HG03095 (cell line): ENCODE data around the gene GNL2.
A peak's percentile ranks its signal among the peaks of the same experiment; 100 is the strongest.

Experiments used
- ATAC-seq: cut with Tn5 transposase; IDR thresholded peaks from one replicate; pipeline ENCODE4 v1.9.1; 2021; ENCODE audit warnings: moderate library complexity; ENCODE audit not compliant: unreplicated experiment

The GNL2 gene

DNA sequence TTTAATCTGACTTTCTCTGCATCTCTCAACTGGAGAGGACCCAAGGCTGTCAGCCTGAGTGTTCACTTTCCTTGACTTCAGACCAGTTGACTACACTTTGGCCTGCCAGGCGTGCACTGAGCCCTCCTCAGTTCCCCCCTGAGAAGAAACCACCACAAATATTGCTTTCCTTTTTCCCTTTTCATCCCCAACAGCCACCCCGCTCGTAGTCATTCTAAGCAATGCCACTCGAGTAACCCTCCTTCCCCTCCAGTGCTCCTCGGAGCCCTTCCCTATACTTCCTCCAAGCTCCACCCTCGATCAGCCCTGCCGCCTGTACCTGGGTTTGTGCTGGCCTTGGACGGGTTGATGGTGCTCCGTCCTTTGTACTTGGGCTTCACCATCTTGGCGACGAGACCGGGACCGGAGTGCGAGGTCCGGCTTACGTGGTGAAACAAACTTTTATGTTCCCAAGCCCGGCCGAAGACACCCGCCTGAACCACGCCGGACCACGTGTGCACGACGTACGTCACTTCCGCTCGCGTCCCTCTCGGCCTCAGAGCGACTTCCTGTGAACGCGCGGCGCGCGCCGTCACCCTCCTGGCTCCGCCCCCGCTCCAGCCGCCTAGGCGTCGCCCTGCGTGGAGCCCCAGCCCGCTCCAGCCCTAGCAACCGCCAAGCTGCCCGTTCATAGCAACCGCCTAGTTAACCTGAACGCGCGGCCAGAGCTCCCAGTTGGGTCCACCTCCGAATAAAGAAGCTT, at the start of gene GNL2:
Gene GNL2, minus strand, starts transcription at position 498 of the 742 bp plus-strand sequence. Its CDS starts 115 bp downstream, at position 383.
- peak; percentile 98 for ATAC-seq

DNA sequence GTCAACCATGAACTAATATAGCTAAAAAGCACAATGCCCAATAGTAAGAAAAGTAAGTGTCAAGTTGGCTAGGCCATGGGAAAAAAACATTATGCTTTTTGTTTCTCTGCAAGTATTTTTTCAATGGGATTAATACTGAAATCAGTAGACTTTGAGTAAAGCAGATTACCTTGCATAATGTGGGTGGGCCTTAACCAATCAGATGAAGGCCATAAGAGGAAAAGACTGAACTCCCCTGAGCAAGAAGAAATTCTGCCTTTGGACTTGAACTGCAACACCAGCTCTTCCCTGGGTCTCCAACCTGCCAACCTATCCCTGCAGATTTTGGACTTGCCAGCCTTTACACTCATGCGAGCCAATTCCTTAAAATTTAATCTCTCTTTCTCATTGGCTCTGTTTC, 45.3 kb upstream of the GNL2 start:
- no peak for ATAC-seq

DNA sequence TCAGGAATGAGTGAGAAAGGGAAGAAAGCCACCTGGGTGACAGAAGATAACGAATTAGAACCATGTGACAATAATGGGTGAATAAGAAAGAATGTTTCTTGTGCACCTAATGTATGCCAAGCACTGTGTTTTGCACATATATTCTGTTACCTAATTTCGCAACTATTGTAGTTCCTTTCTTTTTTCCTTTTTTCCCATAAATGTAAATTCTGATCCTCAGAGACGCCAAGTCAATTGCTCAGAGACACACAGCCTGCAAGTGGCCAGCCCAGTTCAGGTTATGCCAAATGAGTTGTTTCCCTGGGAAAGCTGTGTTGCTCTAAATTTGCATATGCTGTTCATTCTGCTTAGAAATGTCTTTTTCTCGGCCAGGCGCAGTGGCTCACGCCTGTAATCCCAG, 40.7 kb upstream of the GNL2 start:
- ATAC-seq, result no peak

DNA sequence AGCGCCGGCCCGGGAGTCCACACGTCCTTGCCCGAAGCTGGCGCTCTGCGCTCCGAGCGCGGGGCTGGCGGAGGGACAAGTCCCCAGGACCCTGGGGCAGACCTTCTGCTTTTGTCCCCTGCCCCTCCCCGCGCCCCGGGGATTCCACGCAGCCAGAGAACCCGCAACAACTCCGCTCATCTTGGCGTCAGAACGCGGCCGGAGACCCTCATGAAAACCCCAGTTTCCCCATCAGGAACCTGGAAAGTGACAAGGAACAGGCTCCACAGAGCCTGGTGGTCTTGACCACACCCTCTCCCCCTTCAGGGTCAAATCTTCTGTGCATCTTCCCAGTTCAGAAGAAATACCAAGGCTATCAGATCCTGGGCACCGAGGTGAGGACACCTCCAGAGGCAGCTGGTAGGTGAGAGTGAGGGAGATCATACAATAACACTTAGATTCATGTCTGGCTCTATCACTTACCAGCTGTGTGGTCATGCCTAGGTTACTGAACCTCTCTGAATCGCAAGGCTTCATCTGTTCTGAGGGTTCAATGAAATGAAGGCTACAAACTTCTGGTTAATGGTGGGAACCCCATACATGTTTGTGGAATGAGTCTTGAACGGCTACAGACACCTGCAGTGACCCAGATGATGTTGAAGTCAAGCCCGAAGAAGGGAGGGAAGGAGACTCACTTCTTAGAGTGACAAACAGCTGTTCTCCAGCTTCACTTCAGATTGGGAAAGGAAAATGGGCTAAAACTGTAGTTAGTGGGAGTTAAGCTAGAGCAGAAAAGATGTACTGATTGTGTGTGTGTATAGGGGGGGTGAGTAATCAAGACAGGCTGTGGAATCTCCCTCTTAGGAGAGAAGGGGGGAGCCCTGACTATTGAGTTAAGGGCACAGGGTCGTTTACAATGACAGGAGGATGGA, 39.5 kb upstream of the GNL2 start:
- no peak for ATAC-seq

DNA sequence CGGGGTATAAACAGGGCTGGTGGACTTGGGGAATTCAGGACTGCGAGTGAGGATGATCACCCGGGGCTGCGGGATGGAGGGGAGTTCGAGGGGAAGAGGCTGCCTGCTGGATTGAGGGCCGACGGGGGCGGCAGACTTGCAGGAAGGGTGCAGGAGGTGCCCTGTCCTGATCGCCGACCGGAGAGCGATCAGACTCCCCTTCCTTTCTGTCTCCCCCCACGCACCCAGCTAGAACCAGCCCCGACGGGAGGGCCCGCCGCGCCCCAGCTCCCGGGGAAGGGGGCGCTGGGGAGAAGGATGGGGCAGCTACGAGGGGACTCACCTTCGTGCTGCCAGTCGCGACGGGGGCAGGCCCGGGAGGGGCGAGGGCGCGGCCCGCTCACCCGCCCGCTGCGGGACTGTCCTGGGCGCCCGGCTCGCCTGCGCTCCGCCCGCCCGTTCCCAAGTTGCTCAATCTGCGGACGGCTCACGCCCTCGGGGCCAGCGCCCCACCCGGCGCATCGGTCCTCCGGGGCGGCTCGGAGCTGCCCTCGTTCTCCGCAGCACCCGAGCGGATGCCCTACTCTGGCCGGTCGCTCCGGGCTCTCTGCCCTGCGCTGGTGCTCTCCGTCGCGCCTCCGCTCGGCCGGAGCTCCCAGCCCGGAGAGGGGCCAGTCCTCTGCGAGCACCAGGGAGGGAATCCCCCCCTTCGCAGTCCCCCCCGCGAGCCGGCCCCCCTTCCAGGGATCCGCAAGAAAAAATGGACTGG, 38.7 kb upstream of the GNL2 start, which contains the start of gene RSPO1:
Gene RSPO1, minus strand, starts transcription at position 649 of the 748 bp plus-strand sequence. CDS start 5,231 bp downstream, outside the sequence.
- no peak for ATAC-seq

DNA sequence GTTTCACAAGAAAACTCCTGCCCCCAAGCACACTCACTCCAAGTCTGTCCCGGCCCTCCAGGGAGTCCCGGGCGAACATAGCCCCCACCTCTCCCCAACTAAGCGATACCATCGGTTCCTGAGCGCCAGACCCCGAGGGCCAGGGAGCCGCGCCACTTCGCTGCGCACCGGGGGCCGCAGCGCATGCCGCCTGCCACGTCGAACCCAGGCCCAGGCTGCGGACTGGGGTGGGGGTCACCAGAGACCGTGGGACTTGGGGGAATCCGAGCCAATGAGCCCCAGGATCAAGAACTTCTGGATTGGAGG, 38.2 kb upstream of the GNL2 start:
- no peak for ATAC-seq

DNA sequence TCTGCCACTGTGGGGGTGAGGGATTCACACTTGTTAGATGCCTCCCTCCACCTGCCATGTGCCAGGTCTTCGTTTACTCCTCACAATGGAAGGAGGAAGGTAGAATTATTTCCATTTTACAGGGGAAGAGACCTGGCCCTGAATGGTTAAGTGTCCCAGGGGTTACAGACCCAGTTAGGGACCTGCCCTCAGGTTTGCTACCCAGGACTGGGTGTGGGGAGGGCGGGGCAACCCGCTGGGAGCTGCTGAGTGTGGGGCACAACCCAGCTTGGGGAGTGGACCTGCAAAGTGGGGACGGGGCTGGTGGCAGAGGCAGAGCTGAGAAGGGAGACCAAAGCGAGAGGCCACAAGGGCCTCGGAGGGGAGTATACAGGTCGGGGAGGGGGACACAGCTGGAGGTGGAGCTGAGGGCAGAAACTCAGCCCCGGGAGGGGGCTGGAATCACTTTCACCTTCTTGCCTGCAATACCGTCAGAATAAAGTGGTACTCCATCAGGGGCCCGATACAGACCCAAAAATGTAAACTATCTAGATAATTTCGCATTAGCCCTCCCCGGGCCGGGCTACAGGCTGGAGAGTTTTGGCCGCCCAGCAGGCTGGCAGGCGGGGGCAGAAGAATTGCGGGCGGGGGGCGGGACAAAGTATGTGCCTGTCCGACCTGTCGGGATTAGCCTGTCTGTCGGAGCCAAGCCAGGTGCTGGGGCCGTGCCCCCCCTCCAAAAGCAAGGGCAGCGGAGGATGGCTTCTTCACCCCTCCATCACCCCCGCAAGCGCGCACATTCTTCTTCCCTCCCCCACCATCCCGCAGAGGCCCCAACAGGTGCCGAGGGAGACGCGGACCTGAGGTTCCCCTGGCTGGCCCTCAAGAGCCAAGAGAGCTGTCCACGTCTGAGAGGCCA, 37.6 kb upstream of the GNL2 start:
- no peak for ATAC-seq

DNA sequence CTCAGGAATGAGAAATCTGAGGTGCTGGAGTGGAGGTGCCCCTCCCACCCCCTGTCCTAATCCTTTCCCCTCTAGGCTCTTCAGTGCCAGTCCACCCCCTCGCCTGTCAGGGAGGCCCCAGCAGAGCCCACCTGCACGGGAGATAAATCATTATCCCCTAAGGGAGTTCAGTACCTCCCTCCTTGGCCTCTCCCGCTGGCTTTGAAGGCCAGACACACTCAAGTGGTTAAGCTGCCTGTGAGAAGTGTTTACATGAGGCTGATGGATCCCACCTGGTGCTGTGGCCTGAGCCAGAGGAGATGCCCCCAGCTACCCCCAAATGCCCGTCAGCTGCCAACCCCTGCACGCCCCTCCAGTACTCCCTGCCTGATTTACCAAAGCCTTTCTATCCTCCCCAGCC, 35.3 kb upstream of the GNL2 start:
- no peak for ATAC-seq

DNA sequence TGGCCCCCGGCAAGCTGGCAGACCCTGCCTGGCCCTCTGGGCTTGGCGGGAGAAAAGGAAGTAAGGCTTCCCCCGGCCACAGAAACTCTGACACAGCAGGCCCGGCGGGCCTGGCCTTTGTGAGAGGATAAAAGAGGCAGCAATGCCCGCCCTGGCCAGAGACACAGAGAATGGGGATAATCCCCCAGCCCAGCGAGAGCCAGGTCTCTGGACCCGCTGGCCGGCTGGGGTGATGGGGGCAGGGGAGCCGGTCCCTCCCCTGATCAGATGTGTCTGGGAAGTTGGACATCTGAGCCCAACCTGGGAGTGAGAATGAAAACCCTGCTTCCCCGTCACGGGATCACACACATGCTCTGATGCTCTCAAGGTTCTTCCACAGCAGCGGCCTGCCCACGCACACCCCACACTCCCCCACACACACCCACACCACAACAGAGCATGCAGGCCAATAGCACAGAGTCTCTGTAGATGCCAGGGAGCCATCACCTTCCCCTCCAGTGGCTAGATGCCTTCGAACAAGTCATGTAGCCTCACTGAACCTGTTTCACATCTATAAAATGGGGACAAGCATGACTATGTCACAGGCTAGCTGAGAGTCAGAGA, 34.8 kb upstream of the GNL2 start:
- ATAC-seq, result no peak

DNA sequence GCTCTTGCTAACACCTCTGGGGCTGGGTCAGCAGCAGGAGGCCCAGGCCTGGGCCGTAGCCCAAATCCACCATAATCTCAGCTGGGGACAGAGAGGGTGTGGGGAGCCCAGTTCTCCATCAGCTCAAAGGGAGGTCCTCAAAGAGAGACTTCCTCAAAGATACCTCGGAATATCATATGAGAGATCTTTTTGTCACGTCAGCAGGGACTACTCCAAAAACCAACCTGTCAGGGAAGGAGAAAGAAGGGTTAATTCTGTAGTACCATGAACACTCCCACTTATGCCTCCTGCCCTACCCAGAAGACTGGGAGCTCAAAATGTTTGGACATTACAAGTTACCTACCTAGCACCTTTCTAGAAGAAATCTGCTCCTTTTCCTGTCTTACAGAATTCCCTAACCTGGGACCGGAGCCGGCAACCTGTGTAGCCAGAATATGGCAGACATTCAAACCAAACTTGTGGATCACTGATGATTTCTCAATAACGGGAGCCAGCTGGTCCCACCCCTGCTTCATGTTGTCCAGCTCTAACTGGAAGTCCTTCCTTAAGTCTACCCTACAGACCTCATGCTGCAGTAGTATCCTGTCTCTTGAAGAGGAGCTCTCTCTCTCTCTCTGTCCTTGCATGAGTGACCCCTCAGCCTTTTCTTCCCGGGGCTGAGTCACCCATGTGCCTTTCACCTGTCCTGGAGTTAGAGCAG, 34.1 kb upstream of the GNL2 start:
- ATAC-seq, result no peak

DNA sequence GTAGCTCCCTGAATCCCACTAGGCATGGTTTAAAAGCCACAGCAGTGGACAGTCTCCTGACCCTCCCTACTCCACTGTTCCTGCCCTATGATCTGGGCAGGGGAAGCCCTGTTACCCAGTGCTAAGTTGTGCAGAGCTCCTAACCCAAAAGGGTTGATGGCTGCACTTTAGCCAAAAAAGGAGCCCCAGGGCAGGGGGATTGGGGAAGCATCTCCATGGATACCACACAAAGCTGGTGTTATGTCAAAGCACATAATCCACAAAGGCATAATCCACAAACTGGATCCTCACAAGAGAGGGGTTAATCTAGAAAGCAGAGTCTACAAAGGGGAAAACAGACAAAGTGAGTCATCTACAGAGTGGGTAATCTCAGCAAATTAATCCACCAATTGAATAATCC, 33.3 kb upstream of the GNL2 start:
- no peak for ATAC-seq

DNA sequence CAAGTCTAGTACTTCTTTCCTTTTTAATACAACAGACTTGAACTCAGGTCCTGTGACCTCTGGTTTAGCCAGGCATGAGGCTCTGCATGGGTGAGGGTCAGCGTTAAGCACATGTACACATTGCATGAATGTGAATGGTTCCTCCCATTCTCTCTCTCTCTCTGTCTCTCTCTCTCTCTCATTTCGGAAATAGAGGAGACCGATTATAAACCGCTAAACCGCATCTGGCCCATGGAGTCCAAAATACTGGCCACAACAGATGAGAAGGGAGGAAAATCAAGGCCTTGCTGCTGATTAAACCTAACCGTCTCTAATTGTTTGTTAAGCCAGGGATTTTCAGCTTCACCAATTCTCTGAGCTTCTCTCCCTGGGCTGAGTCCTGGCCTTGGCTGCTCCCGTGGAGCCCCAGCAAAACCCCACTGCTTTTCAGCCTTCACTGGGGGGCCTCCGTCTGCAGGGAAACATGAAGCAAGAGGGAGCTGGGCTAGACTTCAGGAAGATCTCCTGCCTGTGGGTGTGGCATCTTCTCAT, 32.4 kb upstream of the GNL2 start:
- ATAC-seq, result no peak

DNA sequence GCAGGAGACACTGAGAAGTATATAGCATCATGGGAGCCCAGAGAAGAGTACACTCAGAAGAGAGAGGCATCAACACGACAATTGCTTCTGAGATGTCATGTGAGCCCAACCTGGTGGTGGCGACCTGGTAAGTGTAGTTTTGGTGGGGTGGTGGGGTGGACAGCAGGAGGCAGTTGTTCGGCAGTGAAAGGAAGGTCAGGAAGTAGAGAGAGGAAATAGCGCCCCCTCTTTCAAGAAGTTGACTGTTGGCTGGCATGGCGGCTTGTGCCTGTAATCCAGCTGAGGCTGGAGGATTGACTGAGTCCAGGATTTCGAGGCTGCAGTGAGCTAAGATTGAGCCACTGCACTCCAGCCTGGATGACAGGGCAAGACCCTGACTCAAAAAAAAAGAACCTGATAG, 26.4 kb upstream of the GNL2 start:
- ATAC-seq, result no peak

DNA sequence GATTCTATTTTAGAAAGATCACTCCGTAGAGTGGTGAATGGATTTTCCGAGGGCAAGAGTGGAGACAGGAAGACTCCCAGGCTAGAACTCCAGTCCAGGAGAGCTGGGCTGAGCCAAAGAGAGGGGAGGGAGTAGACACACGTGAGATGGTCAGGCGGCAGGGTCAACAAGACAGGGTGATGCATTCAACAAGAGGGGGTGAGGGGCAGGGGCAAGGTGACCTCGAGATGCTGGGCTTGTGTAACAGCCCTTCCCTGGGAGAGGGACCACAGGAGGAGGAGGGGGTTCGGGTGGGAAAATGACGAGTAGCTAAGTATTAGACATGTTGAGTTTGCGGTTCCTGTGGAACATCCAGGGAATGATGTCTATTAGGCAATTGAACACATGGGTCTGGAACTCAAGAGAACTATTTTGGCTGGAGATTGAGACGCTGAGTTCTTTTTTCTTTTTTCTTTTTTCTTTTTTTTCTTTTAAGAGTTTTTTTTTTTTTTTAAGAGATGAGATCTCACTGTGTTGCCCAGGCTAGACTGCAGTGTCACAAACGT, 25.7 kb upstream of the GNL2 start:
- ATAC-seq, result no peak

DNA sequence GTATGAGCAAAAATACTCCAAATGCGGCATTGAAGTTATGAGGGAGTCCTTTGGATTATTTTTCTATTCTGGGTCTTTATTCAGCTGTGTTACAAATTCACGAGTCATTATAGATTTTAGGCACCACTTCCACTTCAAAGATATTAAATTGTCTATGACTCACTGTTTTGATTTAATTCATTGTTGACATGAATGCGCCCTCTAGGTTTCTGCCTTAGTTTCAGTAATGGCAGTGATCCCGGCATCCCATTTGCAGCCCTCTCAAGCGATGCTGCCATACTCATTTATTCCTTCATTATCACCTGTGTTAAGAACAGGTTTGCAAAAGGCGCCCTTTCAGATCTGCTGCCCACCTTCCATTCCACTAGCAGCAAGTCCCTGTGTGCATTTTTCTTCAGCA, 25.0 kb upstream of the GNL2 start:
- no peak for ATAC-seq

DNA sequence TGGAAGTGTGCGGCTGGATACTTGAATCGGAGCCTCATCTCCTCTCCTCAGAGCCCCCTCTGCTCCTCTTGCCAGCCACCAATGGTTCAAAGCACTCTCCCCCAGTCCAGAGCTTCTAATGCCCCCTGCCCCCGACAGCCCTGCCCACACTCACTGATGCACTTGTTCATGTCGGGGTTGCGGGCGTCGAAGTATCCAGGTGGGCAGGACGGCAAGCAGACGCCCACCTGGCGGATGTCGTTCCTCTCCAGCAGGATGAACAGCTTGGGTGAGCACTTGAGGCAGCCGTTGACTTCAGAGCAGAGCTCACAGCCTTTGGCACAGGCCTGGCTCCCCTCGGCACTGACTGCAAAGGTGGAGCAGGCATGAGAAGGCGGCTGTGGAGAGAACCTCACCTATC, 20.6 kb upstream of the GNL2 start:
- no peak for ATAC-seq

DNA sequence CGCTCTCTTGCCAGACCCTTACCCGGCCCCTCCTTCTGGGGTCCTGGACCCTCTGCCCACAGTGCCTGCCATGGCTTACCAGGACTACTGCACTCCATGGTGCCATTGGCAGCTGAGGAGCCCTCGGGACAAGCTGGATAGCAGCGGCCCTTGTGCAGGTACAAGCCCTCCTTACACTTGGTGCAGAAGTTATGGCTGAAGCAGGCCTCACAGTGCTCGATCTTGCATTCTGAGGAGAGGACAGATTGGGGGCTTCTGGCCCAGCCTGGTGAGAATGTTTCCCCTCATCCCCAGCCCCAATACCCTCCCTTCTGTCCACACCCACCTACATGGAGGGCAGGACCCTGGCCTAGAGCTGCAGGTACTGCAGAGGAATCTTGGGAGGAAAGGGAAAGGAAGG, 18.4 kb upstream of the GNL2 start:
- no peak for ATAC-seq

DNA sequence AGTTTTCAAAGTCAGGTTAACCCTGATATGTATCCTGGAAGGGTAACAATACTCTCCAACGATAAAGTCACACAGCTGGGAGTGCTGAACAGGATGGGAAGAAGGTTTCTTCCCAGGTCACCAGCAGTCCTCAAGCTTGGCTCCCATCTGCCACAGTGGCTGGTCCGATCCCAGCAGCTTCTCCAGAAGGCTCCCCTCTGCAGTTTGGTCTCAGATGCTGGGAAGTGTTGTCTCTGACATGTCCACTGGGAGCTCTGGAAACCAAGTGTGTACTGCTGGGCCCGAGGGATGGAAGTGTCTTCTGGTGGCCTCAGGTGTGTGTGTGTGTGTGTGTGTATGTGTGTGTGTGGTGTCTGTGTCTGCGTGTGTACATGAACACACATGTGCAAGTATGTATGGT, 16.4 kb upstream of the GNL2 start:
- ATAC-seq, result no peak

DNA sequence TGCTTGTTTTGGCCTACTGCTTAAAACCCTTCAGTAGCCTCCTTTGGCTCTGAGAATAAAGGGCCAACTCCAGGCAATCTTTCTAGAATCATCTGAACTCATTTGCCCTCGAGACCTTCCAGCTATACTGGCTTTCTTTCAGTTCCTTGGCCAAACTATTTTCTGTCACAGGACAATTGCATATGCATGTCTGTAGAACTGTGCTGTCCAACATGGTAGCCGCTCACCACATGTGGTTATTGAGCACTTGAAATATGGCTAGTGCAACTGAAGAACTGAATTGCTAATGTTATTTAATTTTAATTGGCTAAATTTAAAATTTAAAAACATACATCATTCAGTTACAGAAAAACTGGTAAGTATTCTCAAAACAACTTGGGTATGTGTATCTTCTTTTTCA, 14.3 kb upstream of the GNL2 start:
- no peak for ATAC-seq
